IPS-20b (cell line): ENCODE data around the gene ZBTB7B.

Experiments
- H3K27ac ChIP-seq: one replicate; pipeline ENCODE4 v1.5.1; 2013; ENCODE audit warnings: low read length
- H3K27me3 ChIP-seq: 2 replicates; pipeline ENCODE4 v1.6.1; 2013; ENCODE audit warnings: mild to moderate bottlenecking, low read length, inconsistent platforms; ENCODE audit not compliant: insufficient read depth
- H3K36me3 ChIP-seq: 2 replicates; pipeline ENCODE4 v1.6.1; 2013; ENCODE audit warnings: low read depth, mild to moderate bottlenecking, inconsistent platforms, low read length, moderate library complexity; ENCODE audit not compliant: insufficient read depth
- H3K4me1 ChIP-seq: 2 replicates; pipeline ENCODE4 v1.6.1; 2013; ENCODE audit warnings: mild to moderate bottlenecking, control low read depth, inconsistent platforms, low read length, moderate library complexity; ENCODE audit not compliant: insufficient read depth
- H3K4me3 ChIP-seq: 2 replicates; pipeline ENCODE4 v1.5.1; 2013; ENCODE audit warnings: mild to moderate bottlenecking, low read length, inconsistent platforms
- H3K9ac ChIP-seq: 2 replicates; pipeline ENCODE4 v1.6.1; 2013; ENCODE audit warnings: low read depth, mild to moderate bottlenecking, inconsistent platforms, low read length, moderate library complexity
- H3K9me3 ChIP-seq: 2 replicates; pipeline ENCODE4 v1.6.1; 2013; ENCODE audit warnings: mild to moderate bottlenecking, low read depth, low read length, inconsistent platforms; ENCODE audit not compliant: insufficient read depth

The ZBTB7B gene

DNA sequence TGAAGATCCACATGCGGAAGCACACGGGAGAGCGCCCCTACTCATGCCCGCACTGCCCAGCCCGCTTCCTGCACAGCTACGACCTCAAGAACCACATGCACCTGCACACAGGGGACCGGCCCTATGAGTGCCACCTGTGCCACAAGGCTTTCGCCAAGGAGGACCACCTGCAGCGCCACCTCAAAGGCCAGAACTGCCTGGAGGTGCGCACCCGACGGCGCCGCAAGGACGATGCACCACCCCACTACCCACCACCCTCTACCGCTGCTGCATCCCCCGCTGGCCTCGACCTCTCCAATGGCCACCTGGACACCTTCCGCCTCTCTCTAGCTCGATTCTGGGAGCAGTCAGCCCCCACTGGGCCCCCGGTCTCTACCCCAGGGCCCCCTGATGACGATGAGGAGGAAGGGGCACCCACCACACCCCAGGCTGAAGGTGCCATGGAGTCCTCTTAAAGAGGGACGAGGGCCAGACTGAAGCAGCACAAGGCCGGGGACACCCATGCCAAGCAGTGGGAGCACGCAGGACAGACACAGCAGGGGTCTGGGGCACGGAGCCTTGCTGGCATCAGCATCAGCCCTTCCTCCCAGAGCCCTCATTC is 13.7 kb downstream of the ZBTB7B start:
- H3K9ac ChIP-seq: peak overlapping the region; percentile 72; the same call in 1 of the 2 replicates
- peaks cover 29% of the 10 kb centered on the region for H3K36me3 ChIP-seq
- H3K4me3 ChIP-seq: peak overlapping the region; percentile 59; the same call in 1 of the 2 replicates
- no peaks in the 10 kb centered on the region for H3K27me3 ChIP-seq
- H3K4me1 ChIP-seq: peaks cover 13% of the 10 kb centered on the region; the same call in 1 of the 2 replicates
- H3K9me3 ChIP-seq: no peaks in the 10 kb centered on the region
- H3K27ac ChIP-seq: peak overlapping the region; percentile 45

DNA sequence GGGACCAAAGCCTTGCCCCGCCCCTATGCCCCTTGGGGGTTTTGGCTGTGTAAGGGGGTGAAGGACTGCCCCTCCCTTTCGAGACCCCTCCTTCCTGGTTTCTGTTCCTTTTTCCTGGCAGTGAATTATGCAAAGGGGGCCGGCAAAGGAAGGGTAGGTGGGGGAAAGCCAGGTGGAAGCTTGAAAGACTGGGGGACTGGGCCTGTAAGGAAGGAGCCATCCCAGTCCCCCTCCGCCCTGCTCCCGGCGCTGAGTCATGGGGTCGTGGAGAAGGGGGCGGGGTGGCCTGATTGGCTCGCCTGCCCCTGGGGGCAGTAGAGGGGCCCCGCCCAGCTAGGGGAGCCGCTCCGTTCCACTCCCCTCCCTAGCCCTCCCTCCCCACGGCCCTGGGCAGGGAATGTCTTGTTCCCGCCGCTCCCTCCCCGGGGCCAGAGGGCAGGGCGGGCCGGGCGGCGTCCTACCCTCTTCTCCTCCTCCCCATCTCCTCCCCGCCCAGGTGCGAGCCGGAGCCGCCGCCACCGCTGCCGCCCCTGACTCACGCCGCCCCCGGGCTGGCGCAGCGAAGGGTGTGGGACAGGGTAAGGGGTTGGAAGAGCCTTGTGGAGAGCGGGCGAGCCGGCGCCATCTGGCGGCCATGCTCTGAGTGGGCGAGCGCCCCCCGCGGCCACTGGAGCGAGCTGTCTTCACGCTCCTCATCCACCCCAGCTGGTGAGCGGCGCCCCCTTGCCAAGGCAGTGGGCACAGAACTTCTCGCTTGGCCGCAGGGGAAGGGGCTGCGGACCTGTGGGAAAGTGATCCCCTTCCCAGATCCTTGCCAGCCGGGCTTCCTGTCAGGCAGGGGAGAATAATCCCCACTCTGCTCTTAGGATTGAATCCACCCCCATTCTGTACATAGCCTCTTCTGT is 14.7 kb downstream of the ZBTB7B start:
- Histone ChIP-seq H3K9me3 (no peaks in the 10 kb centered on the region), H3K4me3 (peak overlapping the region; percentile 59; the same call in 1 of the 2 replicates), H3K27ac (peak overlapping the region; percentile 45), H3K4me1 (peaks cover 13% of the 10 kb centered on the region; the same call in 1 of the 2 replicates), H3K36me3 (peaks cover 29% of the 10 kb centered on the region), H3K9ac (peak overlapping the region; percentile 72; the same call in 1 of the 2 replicates), H3K27me3 (no peaks in the 10 kb centered on the region)

DNA sequence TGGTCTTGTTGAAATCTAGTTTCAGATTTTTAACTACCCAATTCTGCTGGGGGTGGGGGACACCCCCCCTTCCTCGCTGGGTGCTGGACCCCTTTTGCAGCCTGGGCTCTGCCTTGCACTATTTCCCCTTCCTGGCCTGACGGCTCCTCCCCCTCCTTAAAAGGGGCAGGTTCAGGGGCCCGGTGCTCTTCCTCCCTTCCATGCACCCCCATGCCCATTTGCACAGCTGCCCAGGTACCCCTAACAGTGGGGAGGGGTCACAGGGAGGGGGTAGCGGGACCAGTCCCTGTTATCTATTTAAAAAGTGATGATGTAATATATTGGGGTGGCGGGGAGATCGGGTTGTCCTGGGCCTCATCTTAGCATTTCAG is 15.3 kb downstream of the ZBTB7B start:
- H3K27me3 ChIP-seq: no peaks in the 10 kb centered on the region
- H3K4me1 ChIP-seq: peaks cover 9% of the 10 kb centered on the region; the same call in 1 of the 2 replicates
- no peaks in the 10 kb centered on the region for H3K9me3 ChIP-seq
- H3K36me3 ChIP-seq: peaks cover 29% of the 10 kb centered on the region
- peak overlapping the region; percentile 59; the same call in 1 of the 2 replicates for H3K4me3 ChIP-seq
- H3K9ac ChIP-seq: peak overlapping the region; percentile 45; the same call in 1 of the 2 replicates
- H3K27ac ChIP-seq: no peak overlapping the region

DNA sequence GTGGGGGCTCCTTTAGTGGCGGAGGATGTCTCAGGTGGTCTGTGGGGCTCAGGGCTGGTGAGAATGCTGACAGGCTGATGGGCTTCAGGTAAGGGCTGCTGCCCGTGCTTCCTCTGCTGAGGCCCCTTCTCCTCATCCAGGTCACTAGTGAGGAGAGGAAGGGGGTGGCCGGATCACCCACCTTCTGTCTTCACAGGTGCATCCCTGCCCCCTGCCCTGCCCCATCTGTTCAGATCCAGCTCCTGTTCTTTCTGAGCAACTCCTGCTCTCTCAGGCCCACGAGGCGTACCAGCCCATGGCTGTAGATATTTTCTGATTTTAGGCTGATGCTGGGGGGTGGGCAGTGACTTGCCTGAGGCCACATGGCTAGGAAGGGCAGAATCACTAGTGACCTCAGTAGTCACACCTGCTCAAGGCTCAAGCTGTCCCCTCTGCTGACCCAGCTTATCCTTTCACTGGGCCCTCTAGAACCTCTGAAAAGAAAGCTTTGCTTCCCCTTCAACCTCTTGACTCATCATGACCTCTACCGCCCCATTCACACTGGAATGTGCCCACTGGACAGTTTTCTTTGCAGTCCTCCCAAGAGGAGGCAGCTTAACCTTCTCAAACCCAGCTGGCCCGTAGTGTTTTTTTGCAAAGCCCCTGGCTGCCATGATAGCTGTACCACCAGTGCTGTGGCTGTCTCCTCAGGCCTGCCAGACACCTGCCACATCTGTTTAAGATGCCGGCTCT is 16.2 kb downstream of the ZBTB7B start:
- H3K9ac ChIP-seq: no peak overlapping the region
- no peak overlapping the region for H3K27ac ChIP-seq
- H3K27me3 ChIP-seq: no peaks in the 10 kb centered on the region
- no peaks in the 10 kb centered on the region for H3K9me3 ChIP-seq
- H3K4me3 ChIP-seq: no peak overlapping the region
- H3K4me1 ChIP-seq: peaks cover 9% of the 10 kb centered on the region; the same call in 1 of the 2 replicates
- H3K36me3 ChIP-seq: peaks cover 28% of the 10 kb centered on the region

DNA sequence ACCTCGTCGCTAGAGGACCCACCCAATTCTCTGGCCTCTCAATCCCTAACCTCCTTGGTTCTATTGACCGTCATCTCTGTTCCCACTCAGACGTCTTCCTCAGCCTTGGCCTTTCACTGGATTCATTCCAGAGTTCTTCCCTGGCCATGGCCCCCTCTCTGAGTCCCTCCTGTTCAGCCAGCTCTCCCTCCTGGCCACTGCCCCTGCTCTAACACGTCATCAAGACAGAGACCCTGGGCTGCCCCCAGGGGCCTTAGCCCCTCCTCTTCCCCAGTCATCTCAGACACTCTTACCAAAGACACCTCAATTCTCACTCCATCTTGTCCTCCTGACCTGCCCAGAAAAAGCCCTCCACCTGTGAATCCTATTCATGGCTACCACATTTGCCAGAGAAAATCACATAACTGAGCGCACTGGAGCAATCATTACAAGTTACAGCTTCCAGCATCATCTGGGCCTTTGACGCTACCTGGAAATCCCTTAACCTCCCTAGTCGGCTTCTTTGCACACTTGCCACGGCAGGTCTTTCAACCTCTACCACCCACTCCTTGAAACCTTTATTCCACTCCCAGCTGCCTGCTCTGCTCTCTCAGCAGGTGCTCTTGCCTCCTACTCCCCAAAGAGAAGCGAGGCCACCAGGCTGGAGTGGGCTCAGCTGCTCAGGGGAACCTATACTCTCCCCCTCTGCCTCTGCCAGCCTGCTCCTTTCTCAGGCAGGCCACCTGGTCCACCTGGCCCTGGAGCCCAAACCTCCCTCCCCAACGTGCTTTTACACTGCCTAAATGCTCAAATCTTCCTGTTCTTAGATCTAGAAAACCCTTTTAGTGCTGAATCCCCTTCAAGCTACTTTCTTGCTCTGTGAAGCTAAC is 17.0 kb downstream of the ZBTB7B start:
- no peak overlapping the region for H3K9ac ChIP-seq
- H3K9me3 ChIP-seq: no peaks in the 10 kb centered on the region

DNA sequence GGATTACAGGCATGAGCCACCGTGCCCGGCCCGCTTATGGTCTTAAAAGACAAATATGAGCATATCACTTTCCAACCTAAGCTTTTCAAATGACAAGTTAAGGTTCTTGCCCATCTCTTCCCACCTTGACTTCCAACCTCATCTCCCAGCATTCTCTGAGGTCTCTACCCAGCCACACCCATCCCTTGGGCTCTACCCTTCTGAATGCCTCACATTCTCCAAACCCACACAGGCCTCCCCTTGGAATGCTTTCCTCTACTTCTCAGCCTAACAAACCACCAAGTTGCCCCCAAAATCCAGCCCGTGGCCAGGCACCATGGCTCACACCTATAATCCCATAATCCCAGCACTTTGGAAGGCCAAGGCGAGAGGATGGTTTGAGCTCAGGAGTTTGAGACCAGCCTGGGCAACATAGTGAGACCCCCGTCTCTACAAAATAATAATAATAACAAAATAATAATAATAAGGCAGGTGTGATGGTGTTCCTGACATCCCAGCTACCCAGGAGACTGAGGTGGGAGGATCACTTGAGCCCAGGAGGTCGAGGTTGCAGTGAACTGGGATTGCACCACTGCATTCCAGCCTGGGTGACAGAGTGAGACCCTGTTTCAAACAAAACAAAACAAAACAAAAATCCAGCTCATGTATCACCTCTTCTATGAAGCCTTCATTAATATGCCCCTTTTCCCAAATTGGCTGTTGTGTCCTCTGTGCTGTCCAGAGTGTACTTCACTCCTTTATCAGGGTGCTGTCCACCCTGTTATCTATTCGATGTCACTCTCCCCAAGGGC is 19.7 kb downstream of the ZBTB7B start:
- Histone ChIP-seq H3K9ac (no peak overlapping the region), H3K4me1 (peaks cover 4% of the 10 kb centered on the region; the same call in 1 of the 2 replicates), H3K9me3 (no peaks in the 10 kb centered on the region), H3K27ac (no peak overlapping the region), H3K36me3 (no peaks in the 10 kb centered on the region), H3K4me3 (no peak overlapping the region), H3K27me3 (no peaks in the 10 kb centered on the region)

More for the DNA sequence above, 17.0 kb downstream of the ZBTB7B start:
- H3K27ac ChIP-seq: no peak overlapping the region
- H3K4me3 ChIP-seq: no peak overlapping the region
- H3K27me3 ChIP-seq: no peaks in the 10 kb centered on the region
- peaks cover 20% of the 10 kb centered on the region; the same call in 1 of the 2 replicates for H3K36me3 ChIP-seq
- peaks cover 9% of the 10 kb centered on the region; the same call in 1 of the 2 replicates for H3K4me1 ChIP-seq

DNA sequence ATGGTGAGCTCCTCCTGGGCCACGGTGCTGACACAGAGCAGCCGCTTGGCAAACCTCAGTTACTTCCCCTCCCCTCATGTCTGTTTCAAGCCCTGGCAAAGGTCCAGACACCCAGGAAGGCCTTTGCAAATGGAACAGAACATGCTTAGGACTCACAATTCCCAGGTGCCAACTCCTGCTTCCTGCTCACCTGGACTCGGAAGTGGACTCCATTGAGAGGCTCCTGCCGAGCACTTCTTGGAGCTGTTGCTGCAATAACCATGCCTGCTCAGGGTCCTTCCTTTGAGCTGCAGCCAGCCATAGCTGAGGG is 20.3 kb downstream of the ZBTB7B start:
- Histone ChIP-seq H3K27ac (no peak overlapping the region), H3K4me3 (no peak overlapping the region), H3K27me3 (no peaks in the 10 kb centered on the region), H3K9ac (no peak overlapping the region), H3K9me3 (no peaks in the 10 kb centered on the region), H3K36me3 (no peaks in the 10 kb centered on the region), H3K4me1 (peaks cover 2% of the 10 kb centered on the region; the same call in 1 of the 2 replicates)

DNA sequence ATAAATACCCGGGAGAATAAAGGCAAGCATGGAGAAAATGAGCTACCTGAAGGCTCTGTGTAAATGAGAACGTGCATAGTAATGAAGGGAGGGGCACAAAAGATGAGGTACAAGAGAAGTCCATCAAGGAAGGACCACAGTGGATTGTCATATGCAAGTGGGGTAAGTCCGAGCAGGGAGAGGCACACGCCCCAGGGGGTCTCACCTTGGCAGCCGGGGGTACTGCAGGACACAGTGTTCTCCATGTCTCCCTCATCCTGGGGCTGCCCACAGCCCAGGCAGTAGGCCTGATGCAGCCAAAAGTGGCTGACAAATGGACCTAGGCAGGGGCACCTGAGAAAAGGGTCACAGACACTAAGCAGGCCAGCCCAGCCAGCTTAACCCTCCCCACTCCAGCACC is 21.0 kb downstream of the ZBTB7B start:
- H3K36me3 ChIP-seq: no peaks in the 10 kb centered on the region
- H3K27ac ChIP-seq: no peak overlapping the region
- H3K27me3 ChIP-seq: no peaks in the 10 kb centered on the region
- H3K4me1 ChIP-seq: no peaks in the 10 kb centered on the region
- no peak overlapping the region for H3K9ac ChIP-seq
- no peaks in the 10 kb centered on the region for H3K9me3 ChIP-seq
- no peak overlapping the region for H3K4me3 ChIP-seq

DNA sequence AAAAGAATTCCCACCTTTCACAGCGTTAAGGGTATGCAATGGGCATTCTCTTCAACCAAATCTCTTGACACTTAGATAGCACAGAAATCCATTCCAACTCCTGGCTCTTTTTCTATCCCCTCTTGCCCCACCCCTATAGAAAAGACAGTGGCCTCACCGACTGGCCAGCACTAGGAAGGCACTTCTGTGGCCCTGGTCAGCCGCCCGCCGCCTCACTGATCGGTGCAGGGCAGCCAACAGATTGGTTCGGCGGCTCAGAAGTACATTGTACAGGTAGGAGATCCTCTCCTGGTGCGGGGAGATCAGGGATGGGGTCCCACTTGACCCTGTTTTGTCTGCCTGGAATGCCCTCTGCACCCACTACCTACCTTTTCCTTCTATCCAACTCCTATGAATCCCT is 21.7 kb downstream of the ZBTB7B start:
- Histone ChIP-seq H3K27ac (no peak overlapping the region), H3K27me3 (no peaks in the 10 kb centered on the region), H3K9ac (no peak overlapping the region), H3K4me1 (no peaks in the 10 kb centered on the region), H3K36me3 (no peaks in the 10 kb centered on the region), H3K9me3 (no peaks in the 10 kb centered on the region), H3K4me3 (no peak overlapping the region)

DNA sequence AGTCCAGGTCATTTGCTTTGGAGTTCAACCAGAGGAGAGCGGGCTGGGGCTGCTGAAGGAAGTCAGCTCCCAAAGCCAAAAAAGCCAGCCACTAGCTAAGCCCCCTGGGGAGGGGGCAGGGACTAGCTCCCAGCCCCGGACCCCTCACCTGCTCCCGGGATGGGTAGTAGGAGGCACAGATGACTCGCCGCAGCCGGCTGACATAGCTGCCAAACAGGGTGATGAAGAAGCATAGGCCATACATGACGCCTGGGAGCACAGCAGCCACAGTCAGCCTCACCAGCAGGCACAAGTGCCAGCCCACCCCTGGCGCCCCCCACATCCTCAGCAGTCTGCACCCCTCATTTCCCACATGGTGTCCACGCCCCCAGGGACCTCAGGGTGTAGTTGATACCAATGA is 23.6 kb downstream of the ZBTB7B start:
- no peaks in the 10 kb centered on the region for H3K4me1 ChIP-seq
- H3K9me3 ChIP-seq: no peaks in the 10 kb centered on the region
- H3K27me3 ChIP-seq: no peaks in the 10 kb centered on the region
- H3K27ac ChIP-seq: no peak overlapping the region
- H3K4me3 ChIP-seq: no peak overlapping the region
- H3K36me3 ChIP-seq: no peaks in the 10 kb centered on the region
- H3K9ac ChIP-seq: no peak overlapping the region
